HG03159 (cell line): ENCODE results near the gene PAX3.

Source experiments
- ATAC-seq: cut with Tn5 transposase; IDR thresholded peaks from one replicate; pipeline ENCODE4 v1.9.1; 2021; ENCODE audit warnings: mild to moderate bottlenecking, moderate library complexity; ENCODE audit not compliant: unreplicated experiment

PAX3 gene

DNA sequence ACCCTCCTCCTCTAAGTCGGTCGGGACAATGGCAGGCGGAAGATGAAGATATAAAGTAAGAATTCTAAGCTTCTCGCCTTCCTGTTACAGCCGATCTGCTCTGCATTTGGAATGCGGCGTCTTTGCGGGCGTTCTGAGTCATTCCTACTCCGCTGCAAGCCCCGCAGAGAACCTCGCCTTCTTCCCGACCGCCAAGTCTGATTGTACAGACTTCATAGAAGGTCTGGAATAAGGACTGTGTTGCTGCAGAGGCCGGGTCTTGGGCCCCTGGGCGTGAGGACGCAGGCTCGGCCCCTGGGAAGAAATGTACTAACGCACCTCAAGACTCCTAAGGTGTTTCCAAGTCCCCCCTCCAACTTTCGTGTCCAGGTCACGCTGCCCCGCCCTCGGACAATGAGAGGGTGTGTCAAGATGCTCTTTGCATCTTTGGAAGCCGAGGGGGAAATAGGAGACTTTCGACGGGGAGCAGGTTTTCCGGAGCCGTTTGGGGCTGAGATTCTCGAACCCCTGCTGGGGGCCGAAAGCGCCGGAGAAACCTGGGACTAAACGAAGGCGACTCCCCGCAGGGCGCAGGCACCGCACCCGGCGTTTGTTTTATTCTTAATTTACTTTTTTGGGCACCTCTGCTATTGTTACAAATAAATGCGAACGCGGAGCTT lies 12.7 kb upstream of the PAX3 start:
- no peak for ATAC-seq

DNA sequence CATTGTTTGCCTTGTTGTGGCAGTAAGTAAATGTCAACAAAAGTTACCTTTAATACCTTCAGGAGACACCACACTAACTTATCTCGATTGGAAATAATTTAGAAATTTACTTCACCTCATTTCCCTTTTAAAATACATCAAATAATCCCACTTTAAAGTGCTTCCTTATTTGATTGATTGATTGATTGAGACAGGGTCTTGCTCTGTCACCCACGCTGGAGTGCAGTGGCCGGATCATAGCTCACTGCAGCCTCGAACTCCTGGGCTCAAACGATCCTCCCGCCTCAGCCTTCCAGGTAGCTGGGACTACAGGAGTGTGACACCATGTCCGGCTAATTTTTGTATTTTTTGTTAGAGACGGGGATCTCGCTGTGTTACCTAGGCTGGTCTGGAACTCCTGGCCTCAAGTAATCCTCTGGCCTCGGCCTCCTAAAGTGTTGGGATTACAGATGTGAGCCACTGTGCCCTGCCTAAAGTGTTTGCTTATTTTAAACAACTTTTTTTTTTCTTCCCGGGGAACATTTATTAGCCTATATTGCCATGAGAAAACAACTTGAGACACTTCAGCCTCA lies 12.0 kb upstream of the PAX3 start:
- ATAC-seq, result no peak

DNA sequence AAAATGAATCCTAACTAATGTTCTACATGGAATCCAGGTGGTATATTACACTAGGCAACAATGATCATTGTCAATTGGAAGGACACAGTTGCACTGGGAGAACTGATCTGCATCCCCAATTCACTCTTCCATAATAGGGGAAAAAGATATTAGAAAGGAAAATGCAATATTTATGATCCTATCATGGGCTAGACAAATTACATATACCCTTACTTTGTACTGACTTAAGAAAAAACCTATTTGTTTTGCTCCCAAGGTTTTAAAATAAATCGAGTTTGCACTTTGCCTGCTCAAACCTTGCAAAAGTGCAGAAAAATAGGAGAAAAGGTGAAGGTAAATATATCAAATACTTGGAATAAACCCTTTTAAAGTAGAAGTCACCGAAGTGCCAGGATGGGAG lies 11.0 kb upstream of the PAX3 start:
- ATAC-seq, result no peak

DNA sequence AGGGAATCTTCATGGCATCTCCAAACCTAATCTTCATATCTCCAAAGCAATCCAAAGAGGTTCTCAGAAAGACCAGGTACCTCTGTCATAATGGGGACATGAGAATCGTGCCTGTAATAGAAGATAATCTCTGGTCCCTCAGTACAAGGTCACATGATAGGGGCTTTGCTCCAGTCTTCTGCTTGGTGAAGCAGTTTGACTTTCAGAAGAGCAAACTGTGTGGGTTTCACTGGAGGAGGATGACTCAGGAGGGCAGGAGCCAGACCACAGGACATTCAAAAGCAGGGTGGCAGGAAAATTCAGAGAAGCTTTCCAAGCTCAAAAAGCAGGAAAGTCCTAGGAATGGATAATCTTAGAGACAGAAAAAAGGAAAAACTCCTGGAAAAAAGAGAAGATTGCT lies 10.6 kb upstream of the PAX3 start:
- no peak for ATAC-seq

DNA sequence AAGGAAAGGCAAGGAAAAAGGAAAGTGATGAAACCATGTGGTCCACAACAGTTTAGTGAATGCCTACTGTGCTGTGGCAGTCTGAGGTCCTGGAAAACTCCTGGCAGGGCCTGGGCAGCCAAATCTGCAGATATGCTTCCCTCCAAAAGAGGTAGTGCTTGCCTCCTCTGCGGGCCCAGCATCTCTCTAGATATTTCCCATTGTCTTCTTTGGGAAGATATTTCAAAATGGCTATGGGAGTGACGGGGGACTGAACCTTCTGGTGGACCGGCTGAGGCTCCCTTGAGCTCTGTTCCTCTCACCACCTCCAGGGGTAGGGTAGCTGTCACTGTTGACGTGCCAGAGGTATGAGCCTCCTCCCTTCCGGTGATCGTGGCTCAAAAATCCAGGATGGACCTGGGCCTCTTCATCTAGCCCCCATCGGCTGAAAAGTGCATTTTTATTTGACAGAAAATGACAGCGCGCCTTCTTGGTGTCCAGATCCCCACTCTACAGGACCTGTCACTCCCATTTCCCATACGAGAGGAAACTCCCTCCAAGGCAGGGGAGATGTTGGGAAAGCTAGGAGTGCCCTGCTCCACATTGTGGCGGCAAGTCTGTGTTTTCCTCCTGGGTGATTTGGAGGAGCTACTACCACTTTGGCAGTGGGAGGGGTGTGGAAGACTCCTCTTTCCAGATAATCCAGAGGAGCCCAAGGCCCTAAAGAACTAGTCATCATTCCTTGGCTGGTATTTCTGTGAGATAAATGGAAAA lies 9.4 kb upstream of the PAX3 start:
- no peak for ATAC-seq

DNA sequence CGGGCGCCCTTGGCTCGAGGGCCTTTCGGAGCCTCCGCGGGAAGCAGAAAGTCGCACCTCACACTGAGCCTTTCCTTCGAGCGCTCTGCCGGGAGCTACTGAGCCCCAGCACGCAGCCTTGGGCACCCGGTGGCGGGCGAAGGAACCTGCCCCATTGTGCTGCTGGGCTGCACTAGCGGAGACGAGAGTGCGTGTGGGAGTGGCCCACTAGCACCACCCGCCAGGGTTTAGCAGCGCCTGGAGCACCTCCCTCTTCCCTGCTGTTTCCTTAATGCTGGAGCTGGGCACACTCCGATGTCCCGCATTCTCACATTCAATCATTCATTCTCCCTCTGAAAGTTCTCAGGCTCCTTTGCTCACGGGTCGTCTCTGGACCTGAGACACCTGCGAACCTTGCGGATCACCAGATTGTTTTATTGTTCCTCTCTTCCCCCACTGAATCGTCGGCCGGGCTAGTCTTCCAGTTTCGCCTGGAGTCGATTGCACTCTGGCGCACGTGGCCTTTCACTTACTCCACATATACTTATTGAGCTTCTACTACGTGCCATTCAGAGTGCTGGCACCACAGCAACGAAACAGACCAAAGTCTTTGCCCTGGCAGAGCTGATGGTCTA lies 8.5 kb upstream of the PAX3 start:
- ATAC-seq, result no peak

DNA sequence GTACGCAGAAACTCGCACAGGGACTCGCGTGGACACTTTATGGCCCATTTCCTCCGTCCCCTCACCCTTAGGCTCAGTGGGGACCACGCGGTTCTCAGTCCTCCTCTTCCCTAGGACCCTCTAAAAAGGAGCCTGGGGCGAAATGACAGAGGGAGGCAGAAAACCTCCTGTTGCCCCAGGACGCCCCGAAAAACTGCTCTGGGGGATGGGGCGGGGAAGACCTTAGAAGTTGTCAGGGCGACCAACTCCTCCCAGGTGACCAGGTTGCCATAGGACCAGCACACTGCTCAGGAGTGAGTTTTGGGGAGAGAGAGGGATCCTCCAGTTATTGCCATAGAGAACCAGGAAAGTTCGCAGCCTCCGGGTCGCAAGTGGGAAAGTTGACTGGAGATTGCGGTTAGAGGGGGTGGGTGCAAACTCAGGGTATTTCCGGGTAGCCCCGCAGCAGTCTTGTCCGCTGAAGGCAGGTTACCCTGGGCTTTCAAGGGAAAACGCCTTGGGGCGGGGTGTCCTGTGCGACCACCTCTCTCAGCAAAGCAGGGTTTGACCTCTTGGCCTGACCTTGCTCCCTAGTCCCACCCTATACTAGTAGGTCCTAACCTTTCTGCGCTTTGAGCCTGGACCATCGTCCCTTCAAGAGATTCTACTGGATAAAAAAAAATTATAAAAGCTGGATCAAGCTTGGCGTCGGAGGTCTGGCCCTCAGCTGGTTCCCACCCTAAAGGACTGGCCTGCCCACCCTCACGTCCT lies 7.8 kb upstream of the PAX3 start:
- no peak for ATAC-seq

DNA sequence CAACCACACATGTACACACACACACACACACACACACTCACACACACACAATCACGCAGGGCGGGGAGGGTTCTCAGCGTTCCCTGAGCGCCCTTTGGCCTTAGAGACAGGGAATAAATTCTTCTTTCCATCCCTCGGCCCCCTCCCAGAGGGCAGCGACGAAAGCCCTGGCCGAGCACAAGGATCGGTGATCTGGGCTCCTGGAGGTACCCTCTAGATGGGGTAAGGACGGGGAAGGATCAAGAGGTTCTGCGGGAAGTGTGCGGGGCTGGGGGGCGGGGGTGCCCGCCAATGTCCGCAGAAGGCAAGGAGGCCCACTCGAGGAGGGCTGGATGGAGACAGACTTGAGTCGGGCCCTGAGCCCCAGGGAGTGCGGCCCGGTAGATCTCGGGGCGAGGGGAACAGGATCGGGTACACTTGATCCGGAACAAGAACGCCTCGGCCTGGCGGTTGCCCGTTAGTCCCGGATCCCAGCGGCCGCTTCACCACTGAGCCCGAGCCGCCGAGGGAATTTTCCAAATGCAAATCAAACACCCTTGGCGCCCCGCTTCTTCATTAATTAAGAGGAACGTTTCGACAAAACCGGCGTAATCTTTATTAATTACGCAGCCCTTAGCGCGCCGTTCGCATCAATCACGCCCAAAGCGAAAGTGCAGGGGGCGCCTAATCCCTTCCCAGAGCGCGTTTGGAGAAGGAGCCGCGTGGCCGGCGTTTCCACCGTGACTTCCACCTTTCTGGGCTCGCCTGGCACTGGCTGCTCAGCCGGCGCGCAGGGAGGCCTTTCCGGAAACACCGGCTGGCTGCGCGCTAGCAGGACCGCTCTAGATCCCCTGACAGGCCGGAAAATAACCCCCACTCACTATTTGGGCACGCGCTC lies 7.0 kb upstream of the PAX3 start:
- ATAC-seq, result peak; percentile 38

DNA sequence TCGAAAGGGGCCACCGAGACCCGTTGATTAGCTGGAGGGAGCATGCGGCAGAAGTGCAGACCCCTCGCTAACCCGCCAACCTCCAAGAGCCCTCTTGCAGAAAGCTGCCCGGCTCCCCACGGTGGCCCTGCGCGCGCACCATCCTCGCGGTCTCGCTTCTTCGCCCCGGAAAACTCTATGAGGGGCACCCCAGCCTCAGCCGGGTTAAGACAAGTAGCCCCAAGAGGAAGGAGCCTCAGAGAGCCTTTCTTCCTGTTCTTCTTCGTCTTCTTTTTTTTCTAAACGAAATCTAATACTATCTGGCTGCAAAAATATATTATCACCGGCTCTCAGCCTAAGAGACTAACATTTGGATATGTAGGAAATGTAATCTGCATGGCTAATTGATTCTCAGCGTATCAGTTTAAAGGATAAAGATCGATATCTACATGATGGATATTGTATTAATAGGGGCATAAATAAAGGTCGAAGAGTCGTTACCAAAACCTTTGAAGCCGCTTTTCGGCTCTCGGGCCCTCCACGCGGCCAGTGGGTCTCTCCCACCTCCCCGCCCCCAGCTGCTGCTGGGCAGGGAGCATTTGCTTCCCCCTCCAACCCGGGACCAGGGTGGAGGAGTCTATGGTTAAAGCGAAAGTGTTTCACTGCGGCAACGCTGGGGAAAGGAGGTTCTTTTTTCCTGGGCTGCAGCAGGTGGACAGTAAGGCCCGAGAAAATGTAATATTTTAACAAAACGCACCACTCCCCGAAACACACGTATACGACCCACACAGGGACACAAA lies 6.1 kb upstream of the PAX3 start:
- ATAC-seq, result no peak

DNA sequence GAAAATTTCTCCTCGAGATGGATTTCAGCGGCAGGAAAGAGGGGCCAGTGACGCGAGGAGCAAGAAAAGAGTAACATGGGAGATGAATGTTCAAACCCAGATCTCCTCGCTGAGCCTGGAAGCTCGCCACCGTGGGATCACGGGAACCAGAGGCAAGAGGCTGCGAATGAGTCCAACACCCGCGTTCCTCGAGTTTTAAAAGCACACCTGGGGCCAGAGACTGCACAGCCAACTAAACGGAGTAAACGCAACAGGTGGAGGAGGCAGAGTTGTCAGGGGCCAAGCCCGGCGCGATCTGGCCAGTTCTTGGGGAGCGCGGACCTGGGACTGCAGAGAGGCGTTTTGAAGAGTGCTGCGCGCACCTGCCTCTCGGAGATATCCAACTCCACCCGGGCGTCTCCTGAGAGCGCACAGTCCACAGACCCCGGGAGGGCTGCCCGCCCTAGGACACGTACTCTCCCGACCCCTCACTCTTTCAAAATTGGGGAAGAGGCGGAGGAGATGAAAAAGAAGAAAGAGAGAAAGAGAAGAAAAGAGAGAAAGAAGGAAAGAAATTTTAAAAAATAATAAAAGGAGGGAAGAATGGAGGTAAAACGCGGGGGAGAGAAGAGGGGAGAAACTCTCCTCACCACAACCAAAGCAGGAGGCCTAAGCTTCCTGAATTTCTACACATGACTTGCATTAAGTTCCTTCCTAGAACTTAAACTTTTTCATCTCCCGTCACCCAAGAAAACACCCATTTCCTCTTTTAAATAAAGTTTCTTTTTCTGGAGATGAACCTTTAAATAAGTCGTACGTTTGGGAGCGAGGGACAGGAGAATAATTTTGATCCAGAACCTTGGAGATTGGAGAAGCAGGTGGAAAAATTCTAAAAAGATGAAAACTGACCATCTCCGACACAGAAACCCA lies 5.3 kb upstream of the PAX3 start:
- no peak for ATAC-seq

DNA sequence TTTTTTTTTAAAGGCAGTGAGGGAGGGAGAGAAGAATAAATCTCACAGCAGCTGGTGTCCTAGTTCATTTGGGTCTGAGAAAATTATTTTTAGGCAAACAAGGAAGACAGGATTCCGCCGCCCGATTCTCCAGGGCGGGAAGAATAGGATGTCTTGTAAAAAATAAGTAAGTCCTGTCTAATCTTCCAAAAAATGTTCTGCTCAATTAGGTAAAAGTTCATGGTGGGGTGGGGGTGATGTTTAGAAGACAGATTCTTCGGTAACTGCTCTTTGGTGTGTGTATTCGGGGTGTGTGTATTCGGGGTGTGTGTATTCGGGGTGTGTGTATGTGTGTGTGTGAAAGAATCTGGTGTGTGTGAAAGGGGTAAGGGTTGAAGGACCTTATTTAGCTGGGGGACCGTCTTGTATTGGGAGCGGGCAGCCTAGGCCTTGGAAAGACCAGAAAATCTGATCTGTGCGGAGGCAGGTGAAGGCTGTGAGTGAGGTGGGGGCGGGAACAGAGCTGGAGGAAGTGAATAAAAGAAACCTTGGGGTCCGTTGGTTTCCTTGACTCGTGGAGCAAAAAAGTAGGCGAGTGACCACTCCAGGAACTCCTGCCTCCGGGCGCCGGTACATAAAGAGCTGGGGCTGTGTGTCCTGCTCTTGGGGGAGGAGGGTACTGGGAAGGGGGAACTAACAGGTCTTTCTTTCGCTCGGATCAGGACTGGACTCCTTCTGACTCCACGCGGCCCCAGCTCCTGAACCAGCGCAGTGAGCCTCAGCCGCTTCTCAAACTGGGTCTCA lies 4.4 kb upstream of the PAX3 start:
- ATAC-seq, result no peak

DNA sequence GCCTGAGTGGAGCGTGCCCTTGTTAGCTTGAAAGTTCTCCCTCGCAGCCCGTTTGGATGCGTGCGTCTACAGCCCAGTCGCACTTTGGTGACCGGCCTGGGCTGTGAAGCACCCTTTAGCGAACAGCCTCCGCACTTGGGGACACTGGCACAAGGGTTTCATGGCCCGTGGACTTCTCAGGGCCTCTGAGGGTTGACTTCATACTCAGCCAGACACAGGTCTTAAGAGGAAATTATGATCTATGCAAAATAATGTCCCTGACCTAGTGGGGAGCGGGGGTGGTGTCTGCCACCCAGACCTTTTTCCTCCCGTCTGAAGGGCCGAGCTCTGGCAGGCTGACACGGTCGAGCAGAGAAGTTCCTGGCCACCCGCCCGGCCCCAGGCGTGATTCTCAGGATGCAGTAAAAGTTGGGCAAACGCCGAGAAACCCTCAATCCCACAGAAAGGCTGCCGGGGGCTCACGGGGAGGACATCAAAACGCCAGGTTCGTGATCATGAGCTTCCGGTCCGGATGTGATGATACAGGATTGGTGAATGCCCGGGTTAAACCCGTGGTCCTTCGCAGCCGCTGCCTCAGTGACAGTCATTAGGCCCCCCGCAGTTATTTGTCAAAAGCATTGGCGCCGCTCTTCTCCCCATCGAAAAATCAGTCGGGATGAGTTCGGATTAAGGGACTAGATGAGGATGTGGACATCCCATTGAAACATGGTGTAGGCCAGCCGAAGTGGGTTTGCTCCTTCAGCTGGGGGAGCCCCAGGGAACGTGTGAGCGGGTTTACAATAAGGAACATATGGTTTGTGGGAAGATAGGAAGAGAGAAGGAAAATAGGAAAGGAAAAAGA lies 3.6 kb upstream of the PAX3 start:
- ATAC-seq, result no peak

DNA sequence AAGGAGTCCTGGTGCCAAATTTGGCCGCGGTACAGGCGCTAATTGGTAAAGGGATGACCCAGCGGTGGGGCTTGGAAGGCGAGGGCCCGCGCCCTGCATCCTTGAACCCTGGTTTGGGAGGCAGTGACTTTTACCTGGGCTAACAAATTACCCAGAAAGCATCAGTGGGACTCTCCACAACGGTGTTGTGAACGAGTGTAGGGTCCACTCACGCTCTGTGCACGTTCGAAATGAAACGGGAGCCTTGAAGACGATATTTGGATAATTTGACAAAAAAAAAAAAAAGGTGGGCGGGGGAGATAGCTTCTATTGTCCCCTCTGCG lies 3.0 kb upstream of the PAX3 start:
- no peak for ATAC-seq

DNA sequence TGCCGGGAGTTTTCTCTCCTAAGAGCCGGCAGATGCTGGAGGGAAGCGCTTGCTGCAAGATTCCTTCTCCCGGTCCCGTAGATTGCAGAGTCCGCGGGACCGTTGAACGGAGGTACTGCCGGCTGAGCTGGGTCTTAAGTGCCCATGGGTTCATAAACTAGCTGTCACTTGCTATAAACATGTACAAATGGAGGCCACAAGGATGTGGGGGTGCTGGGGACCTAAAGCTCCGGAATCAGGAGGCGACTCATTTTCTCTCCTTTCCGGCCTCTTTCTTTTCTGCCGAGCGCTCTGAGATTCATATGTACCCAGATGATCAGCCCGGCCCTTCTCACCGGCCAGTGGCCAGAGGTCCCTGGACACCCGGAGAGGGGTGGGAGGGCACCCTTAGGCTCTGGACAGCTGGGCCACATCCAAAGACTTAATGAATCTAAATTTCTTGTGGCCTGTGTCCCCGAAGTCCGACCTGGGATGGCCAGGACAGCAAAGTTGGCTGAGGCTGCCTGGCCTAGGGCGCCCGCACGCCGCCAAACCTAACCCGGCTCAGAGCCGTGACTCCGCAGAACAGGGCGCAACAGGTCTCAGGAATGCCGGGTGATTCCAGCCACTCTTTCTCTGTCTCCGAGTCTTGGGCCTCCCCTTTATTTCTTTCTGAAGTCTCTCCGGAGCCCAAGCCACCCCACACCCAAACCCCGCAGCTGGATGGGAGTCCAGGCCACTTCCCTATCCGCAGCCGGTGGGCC lies 2.4 kb upstream of the PAX3 start:
- no peak for ATAC-seq

DNA sequence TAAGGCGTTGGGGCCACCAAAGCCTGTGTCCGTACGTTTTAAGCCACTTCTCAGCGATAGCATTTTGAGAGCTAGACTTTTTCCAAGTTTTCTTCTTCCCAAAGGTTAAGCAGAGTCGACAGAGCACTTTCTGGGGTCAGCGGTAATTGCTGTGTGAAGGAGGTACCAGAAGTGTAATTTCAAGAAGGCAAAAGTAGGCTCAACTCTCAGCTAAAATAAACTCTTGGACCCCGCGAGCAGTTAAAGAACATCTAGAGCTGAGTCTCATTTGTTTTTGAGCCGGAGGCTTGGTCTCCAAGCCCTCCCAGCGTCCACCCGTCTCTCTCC lies 1.9 kb upstream of the PAX3 start:
- no peak for ATAC-seq

DNA sequence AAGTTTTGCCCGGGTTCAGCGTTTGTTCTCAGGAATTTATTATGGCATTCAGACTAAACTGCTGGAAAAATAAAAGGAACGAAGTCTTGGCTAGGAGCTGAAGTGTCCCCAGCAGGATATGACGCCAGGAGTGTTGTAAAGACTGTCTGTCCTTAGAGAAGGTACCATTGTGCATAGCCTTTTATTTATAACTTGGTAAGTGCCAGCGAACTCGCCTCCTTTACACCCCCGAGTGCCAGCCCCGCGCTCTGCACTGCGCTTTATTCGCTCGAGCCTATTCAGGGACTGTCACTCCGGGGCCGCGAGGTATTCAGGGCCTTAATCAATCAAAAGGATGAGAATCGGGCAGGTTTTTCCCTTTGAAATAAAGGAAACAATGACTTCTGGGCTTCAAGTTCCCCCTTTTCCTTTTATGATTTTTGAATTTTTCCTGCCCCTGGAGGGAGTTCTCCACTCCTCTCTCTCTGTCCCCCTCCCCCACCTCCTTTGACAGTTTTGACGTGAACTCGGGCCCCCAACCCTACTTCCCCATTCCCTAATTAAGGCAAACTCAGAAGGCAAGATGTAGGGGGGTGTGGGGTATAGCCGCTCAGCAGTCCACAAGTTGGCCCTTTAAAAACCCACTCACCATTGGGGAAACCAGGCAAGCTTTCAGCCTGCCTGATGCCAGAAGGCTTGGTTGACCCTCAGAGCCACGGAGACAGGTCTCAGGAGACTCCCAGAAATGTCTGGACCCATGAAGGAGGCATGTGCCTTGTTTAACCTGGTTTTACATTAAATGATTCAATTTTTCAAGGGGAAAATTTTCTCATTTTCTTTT lies 1.3 kb upstream of the PAX3 start:
- no peak for ATAC-seq
